ENCODE measurements around the gene PPP2R5B.

PPP2R5B gene

DNA sequence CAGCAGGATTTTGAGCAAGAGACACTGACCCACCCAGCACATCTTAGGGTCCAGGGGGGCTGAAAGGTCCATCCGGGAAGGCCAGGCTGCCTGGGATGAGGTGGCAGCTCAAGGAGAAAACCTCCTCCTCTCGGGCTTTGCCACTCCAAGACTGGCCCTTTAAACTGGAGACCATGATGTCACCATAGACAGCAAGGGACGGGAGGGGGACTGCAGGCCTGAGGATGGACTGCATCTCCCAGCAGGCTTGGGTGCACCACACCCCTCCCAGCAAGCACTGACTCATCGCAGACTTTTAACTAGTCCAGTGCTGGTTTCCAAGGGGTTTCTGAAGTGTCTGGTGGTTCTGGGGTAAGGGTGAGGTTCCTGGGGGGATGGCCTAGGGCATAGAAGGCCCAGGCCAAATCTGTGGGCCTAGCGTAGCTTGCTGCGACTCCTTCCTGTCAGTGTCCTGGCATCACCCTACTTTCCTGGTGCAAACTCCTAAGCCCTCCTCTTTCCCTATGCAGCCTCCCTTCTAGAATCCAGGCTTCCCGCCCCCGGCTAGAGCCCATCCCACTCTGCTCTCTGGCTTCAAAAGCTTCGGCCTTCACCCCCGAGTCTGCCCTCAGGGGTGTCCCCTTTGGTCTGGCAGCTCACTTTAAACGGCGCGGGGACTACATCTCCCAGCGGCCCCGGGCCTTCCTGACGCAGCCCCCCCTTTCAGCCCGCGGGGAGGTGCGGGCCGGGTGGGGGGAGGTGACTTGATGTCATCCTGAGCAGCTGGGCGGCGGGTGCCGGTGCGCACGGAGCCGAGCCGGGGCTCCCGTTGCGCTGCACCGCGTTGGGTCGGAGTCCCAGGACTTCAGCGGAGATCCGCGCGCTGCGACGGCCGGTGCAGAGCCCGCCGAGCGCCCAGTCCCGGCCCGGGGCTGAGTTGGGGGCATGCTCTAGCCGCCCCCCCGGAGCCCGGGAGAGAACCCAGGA, at the start of gene PPP2R5B:
TSS of gene PPP2R5B (plus strand) at position 746 of the 966 bp plus-strand sequence. CDS start 1,046 bp downstream, outside the sequence.
- peak; percentile 95 for DNase-seq

DNA sequence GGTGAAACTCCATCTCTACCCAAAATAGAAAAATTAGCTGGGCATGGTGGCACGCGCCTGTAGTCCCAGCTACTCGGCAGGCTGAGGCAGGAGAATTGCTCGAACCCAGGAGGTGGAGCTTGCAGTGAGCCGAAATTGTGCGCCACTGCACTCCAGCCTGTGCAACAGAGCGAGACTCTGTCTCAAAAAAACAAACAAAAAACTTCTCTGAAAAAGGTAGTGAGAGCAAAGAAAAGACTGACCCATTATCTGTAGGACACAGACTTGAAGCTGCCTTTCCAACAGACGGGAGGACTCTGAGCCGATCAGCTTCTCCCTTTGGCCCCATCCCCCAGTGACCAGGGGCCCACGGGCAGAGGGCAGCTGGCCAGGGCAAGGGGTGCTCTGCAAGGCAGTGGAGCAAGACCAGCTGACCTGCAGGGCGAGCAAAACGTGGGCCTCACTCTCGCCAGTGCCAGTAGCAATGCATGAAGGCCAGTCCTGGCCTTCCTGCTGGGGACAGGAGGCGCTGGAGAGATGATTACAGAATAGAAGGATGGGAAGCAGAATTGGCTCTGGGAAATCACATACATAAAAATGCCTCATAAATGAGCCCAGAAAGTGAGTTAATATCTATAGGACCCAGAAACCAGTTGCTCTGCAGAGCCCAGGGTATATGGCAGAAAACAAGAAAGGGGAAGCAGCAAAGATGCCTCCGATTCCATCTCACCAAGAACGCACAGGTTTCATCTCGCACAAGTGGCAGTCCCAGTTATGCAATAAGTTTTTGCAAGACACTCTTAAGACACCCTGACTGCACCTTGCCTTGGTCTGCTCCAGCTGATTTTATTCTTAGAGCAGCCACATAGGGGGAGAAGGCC, 48.9 kb upstream of the PPP2R5B start:
- DNase-seq, result no peak

DNA sequence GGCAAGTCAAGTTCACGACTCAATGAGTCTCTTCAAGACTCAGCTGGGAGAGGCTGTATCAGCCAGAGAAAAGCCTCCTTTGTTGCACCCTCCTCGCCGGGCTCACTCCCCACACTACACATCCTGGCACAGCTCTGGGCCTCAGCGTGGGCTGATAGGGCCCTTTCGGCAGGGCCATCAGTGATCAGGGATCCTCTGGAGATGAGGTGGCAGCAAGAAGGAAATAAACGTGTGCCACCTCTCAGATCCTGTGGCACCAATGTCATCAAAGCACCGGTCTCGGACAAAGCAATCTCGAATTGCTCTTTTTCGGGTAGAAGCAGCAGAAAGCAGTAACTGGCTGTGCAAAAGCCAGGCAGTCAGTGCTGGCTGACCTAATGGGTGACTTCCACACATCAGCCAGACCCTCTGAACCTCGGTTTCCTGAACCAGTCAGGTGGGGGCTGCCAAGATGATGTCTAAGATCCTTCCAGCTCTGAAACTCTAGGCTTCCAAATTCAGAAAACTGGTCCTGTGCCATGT, 48.2 kb upstream of the PPP2R5B start:
- peak; percentile 73 for DNase-seq

DNA sequence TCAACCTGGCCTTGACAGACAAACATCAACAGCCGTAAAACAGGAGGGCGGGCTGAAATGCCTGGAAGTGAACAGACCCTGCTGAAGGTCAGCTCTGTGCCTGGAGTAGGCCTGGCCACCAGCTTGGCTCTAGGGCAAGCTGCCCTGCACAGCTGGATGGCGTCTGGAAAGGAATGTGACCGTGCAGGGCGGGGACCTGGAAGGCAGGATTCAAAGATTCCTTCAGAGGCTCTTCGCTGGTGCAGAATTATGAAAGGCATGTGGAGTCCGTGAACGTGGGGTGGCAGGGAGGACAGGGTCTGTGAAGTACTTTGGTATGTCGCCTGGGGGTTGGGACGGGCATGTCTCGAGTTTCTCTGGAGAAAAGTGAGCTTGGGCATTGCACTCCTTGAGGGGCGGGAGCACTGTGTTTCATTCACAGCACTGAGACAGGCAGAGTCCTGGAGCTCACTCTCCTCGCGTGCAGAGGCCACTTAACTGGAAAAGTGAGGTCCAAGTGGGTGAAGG, 47.6 kb upstream of the PPP2R5B start:
- peak; percentile 72 for DNase-seq

DNA sequence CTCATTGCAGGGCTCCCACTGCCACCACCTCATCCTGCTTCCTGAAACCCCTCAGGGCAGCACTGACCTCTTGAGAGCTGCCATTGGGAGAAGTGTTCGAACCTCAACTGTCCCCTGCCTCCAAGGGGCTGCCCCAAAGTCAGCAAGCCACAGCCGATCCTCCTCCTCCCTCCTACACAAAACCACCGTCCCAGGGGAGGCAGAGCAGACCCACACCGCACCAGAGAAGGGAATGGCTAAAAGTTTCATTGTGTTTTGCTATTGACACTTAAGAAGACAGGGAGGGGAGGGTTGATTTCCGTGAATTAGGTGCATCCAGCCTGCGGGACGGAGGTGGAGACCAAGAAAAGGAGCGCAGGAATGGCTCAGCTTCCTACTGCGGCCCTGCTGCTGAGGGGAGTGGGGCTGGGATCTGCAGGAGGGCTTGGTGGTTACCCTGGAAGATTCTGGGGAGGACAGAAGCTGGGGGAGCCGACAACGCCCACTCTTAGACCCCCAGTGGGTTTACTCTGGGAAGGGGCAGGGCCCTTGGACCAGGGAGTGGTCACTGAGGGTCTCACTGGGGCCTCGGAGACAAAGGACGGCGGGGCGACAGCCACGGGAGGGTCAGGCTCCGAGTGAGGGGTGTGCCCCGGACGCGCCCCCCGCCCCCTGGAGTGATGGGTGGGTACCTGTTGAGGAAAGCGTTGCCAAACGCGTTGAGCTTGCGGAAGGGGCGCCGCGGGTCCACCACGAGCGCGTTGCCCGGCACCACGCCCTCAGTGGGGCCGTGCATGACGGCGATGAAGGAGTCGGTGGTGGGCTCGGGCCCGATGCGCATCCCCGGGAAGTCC, 46.9 kb upstream of the PPP2R5B start:
- no peak for DNase-seq

DNA sequence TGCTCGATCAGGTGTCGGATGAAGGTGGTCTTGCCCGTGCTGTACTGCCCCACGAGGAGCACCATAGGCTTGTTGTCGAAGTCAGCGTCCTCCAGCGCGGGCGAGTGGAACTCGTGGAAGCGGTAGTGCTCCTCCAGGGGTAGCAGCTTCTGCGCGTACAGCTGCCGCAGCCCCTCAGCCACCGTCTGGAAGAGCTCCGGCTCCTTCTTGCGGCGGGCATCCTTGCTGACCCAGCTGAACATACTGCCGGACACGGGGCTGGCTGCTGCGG, 46.3 kb upstream of the PPP2R5B start:
- no peak for DNase-seq

DNA sequence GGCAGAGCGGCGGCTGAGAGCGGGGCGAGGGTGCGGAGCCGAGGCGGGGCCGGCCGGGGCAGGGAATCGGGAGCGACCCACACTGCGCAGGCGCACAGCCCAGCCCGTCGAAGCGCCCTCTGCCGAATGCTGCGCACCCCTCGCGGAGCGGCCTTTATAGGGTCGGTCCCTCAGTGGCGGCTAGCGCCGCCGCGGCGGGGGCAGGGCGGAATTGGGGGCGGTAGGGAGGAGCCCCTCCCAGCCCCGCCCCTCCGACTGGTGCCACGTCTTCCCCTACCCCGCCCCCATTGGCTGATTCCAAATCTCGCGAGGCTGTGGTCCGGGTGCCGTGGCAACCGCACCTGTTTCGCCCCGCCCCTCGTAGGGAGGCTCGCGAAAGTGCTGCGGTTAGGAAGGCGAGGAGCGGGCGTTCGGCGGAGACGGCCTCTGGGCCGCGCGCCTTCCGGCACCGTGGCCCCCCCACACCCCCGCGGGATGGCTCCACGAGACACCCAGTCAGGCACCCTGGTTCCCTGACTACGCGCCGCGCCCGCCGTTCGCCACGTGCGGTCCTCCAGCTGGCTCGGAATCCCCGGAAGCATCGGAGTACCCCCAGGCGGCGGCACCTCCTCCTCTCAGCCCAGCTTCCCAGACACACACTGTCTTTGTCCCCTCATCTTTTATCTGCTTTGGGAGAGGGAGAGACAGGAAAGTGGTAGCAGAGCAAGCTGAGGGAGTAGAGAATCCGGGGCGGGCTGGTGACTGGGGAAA, 45.8 kb upstream of the PPP2R5B start, which contains the start of gene EHD1:
TSS of gene EHD1 (minus strand) at position 128 of the 750 bp plus-strand sequence. CDS start 157 bp downstream, outside the sequence.
- peak; percentile 99 for DNase-seq

DNA sequence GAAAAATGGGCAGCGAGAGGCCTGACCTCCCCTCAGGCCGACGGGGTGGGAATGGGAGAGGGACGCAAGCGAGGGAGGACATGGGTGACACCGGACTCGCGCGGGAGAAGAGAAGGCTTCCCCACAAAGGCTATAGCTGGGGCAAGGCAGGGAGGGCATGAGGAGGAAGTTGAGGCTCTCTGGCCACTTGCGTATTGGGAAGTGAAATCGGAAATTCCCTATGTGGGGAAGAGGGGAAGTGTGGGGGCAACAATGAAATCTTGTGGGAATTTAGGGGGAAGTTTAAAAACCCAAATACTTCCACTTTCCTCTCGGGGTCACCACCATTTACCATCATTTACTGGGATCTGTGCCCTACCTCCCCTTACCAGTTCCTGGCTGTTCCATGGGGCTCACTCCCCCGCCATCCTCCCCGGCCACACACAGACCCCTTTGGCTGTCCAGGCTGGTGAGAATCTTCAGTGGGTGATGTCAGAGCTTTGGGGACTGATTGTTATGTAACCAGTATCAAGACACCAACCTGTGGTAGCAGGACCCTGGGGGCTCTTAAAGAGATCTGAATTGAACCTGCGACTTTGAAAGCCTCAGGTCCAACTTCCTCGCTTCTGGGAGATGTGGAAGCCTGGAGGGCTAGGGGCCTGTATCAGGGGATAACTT, 45.1 kb upstream of the PPP2R5B start:
- DNase-seq, result peak; percentile 66

DNA sequence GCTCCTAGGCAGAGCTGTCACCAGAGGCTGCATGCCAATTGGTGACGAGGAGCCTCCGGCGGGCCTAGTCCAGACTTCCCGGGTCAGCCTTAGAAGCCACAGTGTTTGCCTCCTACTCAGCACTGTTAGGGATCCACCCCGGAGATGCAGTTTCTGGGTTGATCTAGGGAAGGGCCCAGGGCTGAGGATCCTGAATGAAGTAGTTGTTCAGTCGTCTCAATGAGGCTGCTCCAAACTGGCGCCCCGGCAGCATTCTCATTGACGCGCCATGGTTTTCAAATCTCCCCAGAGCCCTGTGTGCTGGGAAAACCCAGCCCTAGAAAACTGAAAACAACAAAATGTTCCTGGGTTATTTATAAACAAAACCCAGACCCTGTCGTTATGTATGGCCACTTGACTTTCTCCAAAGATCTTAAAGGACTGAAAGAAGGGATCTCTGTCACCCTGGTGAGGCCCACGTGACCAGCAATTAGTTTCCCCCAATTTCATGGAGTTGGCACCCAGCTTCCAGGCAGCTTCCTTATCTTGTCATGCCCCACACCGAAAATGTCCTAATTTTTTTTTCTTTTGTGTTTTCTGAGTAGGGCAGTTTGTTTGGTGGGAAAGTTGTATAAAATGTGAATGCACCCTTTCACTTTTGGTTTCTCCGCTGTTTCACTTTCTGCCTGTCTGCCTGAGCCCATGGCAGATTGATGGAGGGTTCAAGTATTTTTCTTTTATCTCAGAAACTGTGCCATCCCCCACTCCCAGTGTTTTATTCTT, 44.1 kb upstream of the PPP2R5B start:
- DNase-seq, result peak; percentile 61

DNA sequence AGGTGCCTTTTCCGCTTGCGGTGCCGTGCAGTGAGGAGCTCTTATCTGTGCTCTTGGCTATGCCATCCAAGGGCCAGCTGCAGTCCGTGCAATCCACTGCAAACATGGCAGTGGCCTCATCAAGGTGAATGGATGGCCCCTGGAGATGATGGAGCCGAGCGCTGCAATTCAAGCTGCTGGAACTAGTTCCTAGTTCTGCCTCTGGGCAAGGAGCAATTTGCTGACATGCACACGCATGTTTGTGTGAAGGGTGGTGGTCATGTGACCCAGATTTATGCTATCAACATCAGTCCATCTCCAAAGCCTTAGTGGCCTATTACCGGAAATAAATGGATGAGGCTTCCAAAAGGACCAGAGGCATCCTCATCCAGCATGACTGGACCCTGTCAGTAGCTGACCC, 43.0 kb upstream of the PPP2R5B start:
- DNase-seq, result no peak

DNA sequence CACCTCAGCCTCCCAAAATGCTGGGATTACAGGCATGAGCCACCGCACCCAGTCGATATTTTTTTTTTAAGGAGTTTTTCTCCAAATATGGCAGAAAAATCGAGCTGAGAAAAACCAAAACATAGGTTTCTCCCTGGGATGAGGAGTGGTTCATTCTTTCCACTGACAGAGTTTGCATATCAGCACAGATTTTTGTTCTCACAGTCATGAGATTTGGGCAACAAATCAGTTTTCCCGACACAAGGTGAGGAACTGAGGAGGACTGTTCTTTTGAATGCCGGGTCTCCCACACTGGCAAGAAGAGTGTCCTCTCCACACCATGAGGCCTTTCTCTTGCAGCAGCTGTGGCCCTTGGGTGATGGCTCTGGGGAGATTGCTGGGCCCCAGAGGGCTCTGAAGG, 42.2 kb upstream of the PPP2R5B start:
- DNase-seq, result no peak

DNA sequence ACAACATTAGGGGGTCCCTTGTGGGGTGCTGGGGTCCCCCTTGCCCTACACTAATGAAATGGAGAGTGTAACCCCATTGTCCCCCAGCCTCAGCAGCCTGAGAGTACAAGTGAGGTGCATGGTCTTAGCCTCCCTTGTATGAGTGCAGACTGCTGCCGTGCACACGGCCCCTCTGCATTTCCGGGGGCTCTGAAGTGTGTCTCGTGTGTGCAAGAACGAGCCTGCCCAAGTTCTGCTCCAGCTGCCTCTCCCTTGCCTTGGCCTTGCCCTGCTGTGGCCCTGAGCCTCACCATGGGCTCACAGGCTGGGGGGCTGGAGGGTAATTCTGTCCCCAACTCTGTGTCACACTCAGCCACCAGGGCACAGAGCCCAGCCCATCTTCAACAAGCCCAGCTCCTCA, 40.9 kb upstream of the PPP2R5B start:
- no peak for DNase-seq

DNA sequence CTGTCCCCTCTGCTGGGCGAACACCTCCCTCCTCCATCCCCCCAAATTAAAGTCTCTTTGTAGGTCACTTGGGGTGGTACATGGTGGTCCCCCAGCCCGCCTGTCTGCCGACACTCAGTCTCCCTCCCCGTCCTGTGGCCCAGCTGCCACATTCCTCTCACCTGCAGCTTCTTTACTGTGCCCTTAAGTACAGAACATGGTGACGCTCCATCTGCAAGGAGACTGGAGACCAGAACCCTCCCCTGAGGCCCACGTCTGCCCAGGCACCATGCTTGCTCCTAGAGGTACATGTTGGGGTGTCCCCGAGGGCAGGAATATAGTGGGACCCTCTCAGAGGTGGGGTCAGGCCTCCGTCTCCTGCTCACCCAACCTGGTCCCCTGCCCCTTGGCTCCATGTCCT, 40.5 kb upstream of the PPP2R5B start:
- DNase-seq, result no peak

DNA sequence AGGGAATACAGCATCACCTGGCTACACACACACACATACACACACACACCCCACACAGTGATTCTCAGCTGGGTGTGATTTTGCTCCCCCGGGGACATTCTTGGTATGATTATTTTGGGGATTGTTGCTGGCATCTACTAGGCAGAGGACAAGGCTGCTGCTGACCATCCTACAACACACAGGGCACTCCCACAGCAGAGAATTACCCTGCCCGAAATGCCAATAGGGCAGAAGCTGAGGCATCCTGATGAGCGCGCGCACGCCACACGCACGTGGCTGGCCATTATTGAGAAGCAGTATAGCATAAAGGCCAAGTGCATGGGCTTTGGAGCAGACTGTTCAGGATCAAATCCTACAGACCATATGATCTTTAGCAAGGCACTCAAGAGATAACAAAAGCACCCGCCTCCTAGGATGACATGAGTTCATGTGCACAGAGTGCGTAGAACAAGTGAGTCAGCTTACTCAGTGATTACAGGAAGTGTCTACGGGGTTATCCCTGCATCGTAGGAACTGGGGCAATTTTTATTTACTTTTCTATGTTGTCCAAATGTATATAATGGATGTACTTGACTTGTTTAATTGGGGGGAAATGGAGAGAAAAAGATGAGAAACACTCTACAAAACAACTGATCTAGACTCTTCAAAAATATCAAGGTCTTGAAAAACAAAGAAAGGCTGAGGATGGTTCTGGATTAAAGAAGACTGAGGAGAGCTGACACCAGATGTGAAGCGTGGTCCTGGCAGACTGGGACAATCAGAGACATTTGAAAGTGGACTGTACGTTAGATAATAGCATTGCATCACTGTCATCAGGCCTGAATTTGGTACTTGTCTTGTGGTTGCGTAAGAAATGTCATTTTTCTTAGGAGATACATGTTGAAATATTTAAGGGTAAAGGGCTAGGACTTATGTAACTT, 38.9 kb upstream of the PPP2R5B start:
- DNase-seq, result peak; percentile 59

DNA sequence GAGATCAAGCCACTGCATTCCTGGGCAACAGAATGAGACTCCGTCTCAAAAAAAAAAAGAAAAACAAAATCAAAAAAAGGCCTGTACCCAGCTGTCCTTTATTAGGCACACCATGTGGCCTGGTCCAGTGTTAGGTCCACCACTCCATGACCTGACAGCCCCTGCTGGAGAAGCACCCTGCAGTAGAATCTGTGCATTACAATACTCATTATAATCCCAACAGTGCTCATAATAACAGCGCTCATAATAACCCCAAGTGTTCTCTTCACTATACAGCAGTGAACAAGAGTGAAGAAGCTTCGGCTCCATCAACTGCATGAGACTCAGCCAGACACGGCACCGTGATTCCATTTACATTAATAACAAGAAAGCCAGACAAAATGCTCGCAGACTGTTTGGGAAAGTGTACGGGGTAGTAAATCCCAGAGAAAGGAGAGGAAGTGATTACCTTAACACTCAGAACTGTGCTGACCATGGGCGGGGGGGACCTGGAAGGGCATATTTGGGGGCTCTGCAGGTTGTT, 37.2 kb upstream of the PPP2R5B start:
- no peak for DNase-seq

DNA sequence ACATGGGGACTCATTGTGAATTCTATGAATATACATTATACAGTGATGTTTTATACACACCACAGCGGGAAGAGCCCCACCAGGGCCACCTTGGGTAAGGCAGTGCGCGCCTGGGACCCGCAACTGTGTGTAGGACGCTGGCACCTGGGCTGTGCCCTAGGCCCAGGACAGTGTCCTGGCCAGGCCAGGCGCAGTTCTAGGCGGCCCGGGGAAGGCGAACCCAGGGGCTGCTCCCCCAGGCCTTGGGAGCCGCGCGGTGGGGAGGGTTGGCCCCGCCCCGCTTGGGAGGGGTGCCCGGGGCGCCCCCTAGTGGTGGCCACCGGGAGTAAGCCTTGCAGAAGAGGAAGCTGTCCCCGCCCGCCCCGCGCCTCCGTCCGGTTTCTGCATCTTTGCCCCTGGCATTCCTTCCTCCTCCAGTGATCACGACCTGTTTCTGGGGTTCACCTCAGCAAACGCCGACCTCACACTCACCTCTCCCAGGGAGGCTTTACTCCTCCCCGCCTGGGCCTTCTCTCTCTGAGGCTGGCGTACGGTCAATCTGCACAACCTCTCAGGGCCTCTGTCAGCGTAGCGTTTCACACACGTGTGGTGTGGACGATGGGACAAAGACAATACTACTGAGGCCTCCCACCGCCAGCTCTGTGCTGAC, 36.6 kb upstream of the PPP2R5B start:
- peak; percentile 96 for DNase-seq

DNA sequence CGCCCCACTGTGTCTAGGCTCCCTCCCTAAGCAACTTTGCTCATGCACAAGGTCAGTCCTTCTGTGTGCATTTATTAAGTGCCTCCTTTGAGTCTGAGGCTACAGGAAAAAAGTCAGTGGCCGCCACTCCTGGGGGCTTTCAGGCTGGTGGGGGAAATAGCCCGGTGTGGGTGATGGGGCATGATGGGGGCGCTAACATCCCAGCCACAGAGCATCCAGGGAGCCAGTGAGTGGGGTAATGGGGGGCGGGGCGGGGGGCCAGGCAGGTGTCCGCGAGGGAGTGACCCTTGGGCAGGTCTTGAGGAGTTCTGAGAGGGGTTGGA, 36.1 kb upstream of the PPP2R5B start:
- no peak for DNase-seq

DNA sequence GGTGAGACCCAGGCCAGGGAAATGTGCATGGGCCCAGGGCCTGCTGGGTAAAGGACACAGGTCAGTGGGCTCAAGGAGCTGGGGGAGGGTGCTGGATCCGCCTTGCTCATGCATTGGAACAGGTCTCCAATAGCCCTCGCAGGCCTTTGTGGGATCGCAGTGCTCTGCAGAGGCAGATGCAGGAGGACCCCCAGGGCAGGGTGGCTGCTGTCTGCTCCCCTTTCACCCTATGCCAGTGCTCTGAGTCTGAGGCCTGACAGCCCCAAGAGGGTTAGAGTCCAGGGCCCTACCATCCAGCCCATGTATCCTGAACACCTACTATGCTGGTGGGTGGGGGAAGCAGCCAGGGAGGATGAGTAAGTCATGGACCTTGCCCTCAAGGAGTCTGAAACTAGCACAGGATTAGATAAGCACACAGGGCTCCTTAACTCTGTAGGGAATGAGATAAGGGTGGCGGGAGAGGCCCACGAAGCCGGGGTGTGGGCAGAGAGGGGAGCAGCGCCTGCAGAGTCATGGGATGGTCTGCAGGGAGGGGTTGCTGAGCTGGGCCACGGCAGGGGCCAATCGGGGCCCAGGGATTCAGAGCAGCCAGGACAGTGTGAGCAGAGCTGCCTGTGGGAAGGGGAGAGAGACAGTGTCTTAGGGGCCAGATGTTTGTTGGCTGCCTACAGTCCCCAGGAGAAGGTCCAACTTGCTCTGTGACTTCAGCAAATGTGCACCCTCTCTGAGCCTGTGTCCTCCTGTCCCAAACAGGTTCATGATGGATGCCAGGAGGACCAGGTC, 35.6 kb upstream of the PPP2R5B start:
- DNase-seq, result no peak

Data from activated CD8-positive, alpha-beta memory T cell treated with anti-CD3 and anti-CD28 coated beads for 24 hours (primary cell).